ENCODE data around the gene RGMA. TPM values are rescaled to one million over a fixed set of nuclear protein-coding genes. Genes with fewer than 3 reads are reported as not detected.

The RGMA gene
- total and polyA plus RNA-seq, 2 donors (not counting 1 experiment from before 2014, with no cell fraction given): not detected

DNA sequence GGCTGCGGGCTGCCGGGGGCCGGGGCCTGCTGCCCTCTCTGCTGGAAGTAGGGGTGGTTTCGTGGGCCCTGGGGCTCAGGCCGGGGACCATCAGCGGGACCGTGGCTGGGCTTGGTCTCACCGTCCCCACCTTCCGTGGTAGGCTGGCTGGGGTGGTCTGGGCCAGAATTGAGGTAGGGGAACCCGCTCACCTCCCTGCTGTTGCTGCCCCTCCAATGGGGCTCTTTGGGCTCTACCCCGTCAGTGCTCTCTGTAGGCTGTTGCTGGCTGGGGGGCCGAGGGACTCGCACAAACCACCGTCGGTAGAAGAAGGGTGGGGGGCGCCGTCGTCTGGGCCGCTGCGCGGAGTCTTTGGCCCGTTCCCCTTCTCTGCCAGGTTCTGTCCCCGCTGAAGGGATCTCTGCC, 23.4 kb downstream of the RGMA start:
- no peak overlapping the region for H3K9ac ChIP-seq (ENCODE audit: low read length)
- ChIA-PET CTCF (interaction anchor here (0.7 kb wide), 1 partner anchor 37 kb away, joined by 3 read pairs; no protein-coding TSS in a partner anchor), POLR2A (no interaction called here)
- Mint-ChIP-seq H3K4me1 (no peaks in the 10 kb centered on the region), H3K27ac (no peak overlapping the region), H3K9me3 (ENCODE audit: insufficient read depth) (no peaks in the 10 kb centered on the region), H3K4me3 (no peak overlapping the region), H3K27me3 (peaks cover 19% of the 10 kb centered on the region)
- intact Hi-C loops (cut with micrococcal nuclease): no loop called here
- no peak for ATAC-seq (ENCODE audit: low read depth)
- H2AFZ ChIP-seq (ENCODE audit: insufficient read depth, low read depth, low read length, poor library complexity, severe bottlenecking): no peak overlapping the region
- H3K36me3 ChIP-seq (replicated peaks in 1 of 2; ENCODE audit: control extremely low read depth in 1 of 2, control insufficient read depth in 1 of 2, extremely low read depth in 1 of 2, insufficient read depth in 2 of 2, low read length in 1 of 2): no peaks in the 10 kb centered on the region
- H3K4me2 ChIP-seq (replicated peaks; ENCODE audit: low read depth, low read length, poor library complexity, severe bottlenecking): no peak overlapping the region
- no peak for TF ChIP-seq EZH2 (IDR thresholded peaks at IDR 0.05; ENCODE audit: borderline replicate concordance, insufficient read depth, low read depth, low read length, poor library complexity, severe bottlenecking)
- TF ChIP-seq, protein P1, sequence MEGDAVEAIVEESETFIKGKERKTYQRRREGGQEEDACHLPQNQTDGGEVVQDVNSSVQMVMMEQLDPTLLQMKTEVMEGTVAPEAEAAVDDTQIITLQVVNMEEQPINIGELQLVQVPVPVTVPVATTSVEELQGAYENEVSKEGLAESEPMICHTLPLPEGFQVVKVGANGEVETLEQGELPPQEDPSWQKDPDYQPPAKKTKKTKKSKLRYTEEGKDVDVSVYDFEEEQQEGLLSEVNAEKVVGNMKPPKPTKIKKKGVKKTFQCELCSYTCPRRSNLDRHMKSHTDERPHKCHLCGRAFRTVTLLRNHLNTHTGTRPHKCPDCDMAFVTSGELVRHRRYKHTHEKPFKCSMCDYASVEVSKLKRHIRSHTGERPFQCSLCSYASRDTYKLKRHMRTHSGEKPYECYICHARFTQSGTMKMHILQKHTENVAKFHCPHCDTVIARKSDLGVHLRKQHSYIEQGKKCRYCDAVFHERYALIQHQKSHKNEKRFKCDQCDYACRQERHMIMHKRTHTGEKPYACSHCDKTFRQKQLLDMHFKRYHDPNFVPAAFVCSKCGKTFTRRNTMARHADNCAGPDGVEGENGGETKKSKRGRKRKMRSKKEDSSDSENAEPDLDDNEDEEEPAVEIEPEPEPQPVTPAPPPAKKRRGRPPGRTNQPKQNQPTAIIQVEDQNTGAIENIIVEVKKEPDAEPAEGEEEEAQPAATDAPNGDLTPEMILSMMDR (IDR thresholded peaks at IDR 0.05): no peak
- H3K79me2 ChIP-seq (ENCODE audit: control insufficient read depth, insufficient read depth, low read length): no peaks in the 10 kb centered on the region
- no peaks in the 10 kb centered on the region for H4K20me1 ChIP-seq (ENCODE audit: control insufficient read depth, insufficient read depth, low read length, poor library complexity, severe bottlenecking)
- 96% methylated on average over 21 of the region's 23 CpGs for WGBS (ENCODE audit: insufficient coverage)
- H3K9me3 ChIP-seq (ENCODE audit: control extremely low read depth in 1 of 3, control insufficient read depth in 2 of 3, insufficient read depth in 1 of 3, low read length in 2 of 3): peaks cover 0 to 5% (median 0%) of the 10 kb centered on the region in 3 donors
- no peak for DNase-seq
- H3K27me3 ChIP-seq (replicated peaks in 1 of 4; ENCODE audit: control extremely low read depth in 1 of 4, control insufficient read depth in 3 of 4, insufficient read depth in 4 of 4, low read length in 3 of 4): peaks cover 0 to 8% (median 0%) of the 10 kb centered on the region in 4 experiments
- no peaks in the 10 kb centered on the region for H3K4me1 ChIP-seq (ENCODE audit: control insufficient read depth in 2 of 2, insufficient read depth in 2 of 2, low read length in 2 of 2)
- no peak overlapping the region for H3K27ac ChIP-seq (ENCODE audit: low read length in 2 of 2)
- no peak overlapping the region for H3K4me3 ChIP-seq (ENCODE audit: control extremely low read depth in 1 of 5, extremely low read depth in 1 of 5, insufficient read depth in 1 of 5, low read depth in 2 of 5, low read length in 4 of 5)

DNA sequence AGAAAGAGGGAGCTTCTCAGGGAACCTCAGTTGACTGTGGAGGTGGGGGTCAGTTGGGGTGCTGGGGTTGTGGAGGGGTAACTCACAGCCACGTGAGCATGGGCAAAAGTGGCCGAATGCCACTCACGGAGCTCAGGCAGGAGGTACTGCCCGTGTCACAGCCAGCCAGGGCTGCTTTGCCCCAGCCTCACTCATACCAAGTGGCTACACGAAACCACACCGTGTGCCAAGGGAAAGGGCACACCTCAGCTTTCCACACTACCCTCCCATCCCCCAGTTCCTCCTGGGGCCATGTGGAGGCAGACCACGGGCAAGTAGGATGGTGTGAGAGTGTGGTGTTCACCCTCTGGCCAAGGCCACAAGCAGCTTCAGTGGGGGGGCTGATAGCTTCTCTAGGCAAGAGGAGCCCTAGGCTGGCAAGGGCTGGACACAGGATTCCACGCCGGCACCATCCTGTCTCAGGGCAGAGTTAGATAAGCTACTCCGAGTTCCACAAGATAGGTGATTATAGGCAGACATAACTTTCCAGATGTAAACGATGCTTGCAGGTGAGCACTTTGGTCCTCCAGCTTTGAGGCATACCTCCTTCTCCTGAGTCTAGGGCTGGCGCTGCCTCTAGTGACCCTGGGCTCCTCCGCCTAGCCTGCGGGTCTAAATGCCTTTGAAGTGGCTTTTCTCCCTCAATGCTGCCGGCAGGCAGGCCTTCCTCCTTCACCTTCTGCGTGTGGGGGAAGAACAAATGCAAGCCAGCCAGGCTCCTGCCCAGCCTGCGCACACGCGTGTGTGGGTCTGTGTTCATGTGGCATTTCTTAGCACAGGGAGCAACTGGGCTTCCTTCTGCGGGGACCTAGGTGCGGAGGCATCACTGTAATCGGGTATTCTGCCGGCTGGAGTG, 25.0 kb downstream of the RGMA start:
- no peaks in the 10 kb centered on the region for H3K79me2 ChIP-seq (ENCODE audit: control insufficient read depth, insufficient read depth, low read length)

More for the DNA sequence above, 25.0 kb downstream of the RGMA start:
- TF ChIP-seq, protein P1 (IDR thresholded peaks at IDR 0.05): no peak
- no peak for TF ChIP-seq EZH2 (IDR thresholded peaks at IDR 0.05; ENCODE audit: borderline replicate concordance, insufficient read depth, low read depth, low read length, poor library complexity, severe bottlenecking)
- Histone ChIP-seq H3K4me3 (ENCODE audit: control extremely low read depth in 1 of 5, extremely low read depth in 1 of 5, insufficient read depth in 1 of 5, low read depth in 2 of 5, low read length in 4 of 5) (no peak overlapping the region), H2AFZ (ENCODE audit: insufficient read depth, low read depth, low read length, poor library complexity, severe bottlenecking) (no peak overlapping the region), H3K36me3 (replicated peaks in 1 of 2; ENCODE audit: control extremely low read depth in 1 of 2, control insufficient read depth in 1 of 2, extremely low read depth in 1 of 2, insufficient read depth in 2 of 2, low read length in 1 of 2) (no peaks in the 10 kb centered on the region), H3K4me1 (ENCODE audit: control insufficient read depth in 2 of 2, insufficient read depth in 2 of 2, low read length in 2 of 2) (no peaks in the 10 kb centered on the region), H3K9ac (ENCODE audit: low read length) (no peak overlapping the region), H4K20me1 (ENCODE audit: control insufficient read depth, insufficient read depth, low read length, poor library complexity, severe bottlenecking) (no peaks in the 10 kb centered on the region), H3K27ac (ENCODE audit: low read length in 2 of 2) (no peak overlapping the region), H3K27me3 (replicated peaks in 1 of 4; ENCODE audit: control extremely low read depth in 1 of 4, control insufficient read depth in 3 of 4, insufficient read depth in 4 of 4, low read length in 3 of 4) (peaks cover 0 to 7% (median 0%) of the 10 kb centered on the region in 4 experiments), H3K4me2 (replicated peaks; ENCODE audit: low read depth, low read length, poor library complexity, severe bottlenecking) (no peak overlapping the region), H3K9me3 (ENCODE audit: control extremely low read depth in 1 of 3, control insufficient read depth in 2 of 3, insufficient read depth in 1 of 3, low read length in 2 of 3) (peaks cover 0 to 5% (median 0%) of the 10 kb centered on the region in 3 donors)
- H3K27me3 Mint-ChIP-seq: peaks cover 14% of the 10 kb centered on the region
- DNase-seq (no peak), ATAC-seq (ENCODE audit: low read depth) (no peak)
- H3K9me3 Mint-ChIP-seq (ENCODE audit: insufficient read depth): no peaks in the 10 kb centered on the region
- no peaks in the 10 kb centered on the region for H3K4me1 Mint-ChIP-seq
- no peak overlapping the region for H3K4me3 Mint-ChIP-seq
- 72% methylated on average over 13 of the region's 23 CpGs for WGBS (ENCODE audit: insufficient coverage)
- intact Hi-C loops (cut with micrococcal nuclease): no loop called here
- H3K27ac Mint-ChIP-seq: no peak overlapping the region
- CTCF ChIA-PET: no interaction called here
- POLR2A ChIA-PET: no interaction called here
